ENCODE measurements around the gene CST6.
A peak's percentile ranks its signal among the peaks of the same experiment; 100 is the strongest.

The CST6 gene

GRCh38 chr11:66011785-66012303, at the start of gene CST6:
Gene CST6 (plus strand): TSS chr11:66012008. CDS start chr11:66012045, 37 bp downstream.
- TF ChIP-seq CTCF (IDR thresholded peaks at IDR 0.05; ENCODE audit: poor library complexity, severe bottlenecking) = no peak
- peaks cover 43% of the 10 kb centered on the region for H3K4me1 ChIP-seq (ENCODE audit: insufficient read depth, poor library complexity, severe bottlenecking)
- no peaks in the 10 kb centered on the region for H3K9me3 ChIP-seq (ENCODE audit: severe bottlenecking)
- no peak for DNase-seq (ENCODE audit: low spot score)
- peak within 1 kb of the TSS; percentile 75 for H3K27ac ChIP-seq (ENCODE audit: poor library complexity, severe bottlenecking)
- H3K4me3 ChIP-seq (ENCODE audit: severe bottlenecking) = no peak within 1 kb of the TSS
- no peaks in the 10 kb centered on the region for H3K36me3 ChIP-seq (ENCODE audit: low read depth)
- H3K27me3 ChIP-seq (ENCODE audit: insufficient read depth, poor library complexity, severe bottlenecking) = no peaks in the 10 kb centered on the region
- ATAC-seq (ENCODE audit: low read depth) = no peak

- ATAC-seq (ENCODE audit: low read depth) = no peak
- no peaks in the 10 kb centered on the region for H3K9me3 ChIP-seq (ENCODE audit: severe bottlenecking)
- peak overlapping the region; percentile 91 for H3K4me3 ChIP-seq (ENCODE audit: severe bottlenecking)
- H3K27me3 ChIP-seq (ENCODE audit: insufficient read depth, poor library complexity, severe bottlenecking) = no peaks in the 10 kb centered on the region
- H3K4me1 ChIP-seq (ENCODE audit: insufficient read depth, poor library complexity, severe bottlenecking) = peaks cover 6% of the 10 kb centered on the region
- H3K36me3 ChIP-seq (ENCODE audit: low read depth) = peaks cover 36% of the 10 kb centered on the region
- DNase-seq (ENCODE audit: low spot score) = no peak
- peak overlapping the region; percentile 45 for H3K27ac ChIP-seq (ENCODE audit: poor library complexity, severe bottlenecking)
- TF ChIP-seq CTCF (IDR thresholded peaks at IDR 0.05; ENCODE audit: poor library complexity, severe bottlenecking) = no peak
These were observed 49.7 kb upstream of the CST6 start for GRCh38 chr11:65962141-65962564.

GRCh38 chr11:65964906-65965305, 46.9 kb upstream of the CST6 start:
- H3K27me3 ChIP-seq (ENCODE audit: insufficient read depth, poor library complexity, severe bottlenecking) = no peaks in the 10 kb centered on the region
- no peak for TF ChIP-seq CTCF (IDR thresholded peaks at IDR 0.05; ENCODE audit: poor library complexity, severe bottlenecking)
- no peak for ATAC-seq (ENCODE audit: low read depth)
- H3K4me3 ChIP-seq (ENCODE audit: severe bottlenecking) = no peak overlapping the region
- H3K4me1 ChIP-seq (ENCODE audit: insufficient read depth, poor library complexity, severe bottlenecking) = peaks cover 6% of the 10 kb centered on the region
- no peaks in the 10 kb centered on the region for H3K9me3 ChIP-seq (ENCODE audit: severe bottlenecking)
- H3K27ac ChIP-seq (ENCODE audit: poor library complexity, severe bottlenecking) = no peak overlapping the region
- DNase-seq (ENCODE audit: low spot score) = no peak
- H3K36me3 ChIP-seq (ENCODE audit: low read depth) = peaks cover 54% of the 10 kb centered on the region

- peaks cover 59% of the 10 kb centered on the region for H3K36me3 ChIP-seq (ENCODE audit: low read depth)
- ATAC-seq (ENCODE audit: low read depth) = no peak
- no peak for TF ChIP-seq CTCF (IDR thresholded peaks at IDR 0.05; ENCODE audit: poor library complexity, severe bottlenecking)
These were observed 45.6 kb upstream of the CST6 start for GRCh38 chr11:65965986-65966762.

More at GRCh38 chr11:65965986-65966762, 45.6 kb upstream of the CST6 start:
- Histone ChIP-seq H3K27ac (ENCODE audit: poor library complexity, severe bottlenecking) (no peak overlapping the region), H3K27me3 (ENCODE audit: insufficient read depth, poor library complexity, severe bottlenecking) (no peaks in the 10 kb centered on the region), H3K4me1 (ENCODE audit: insufficient read depth, poor library complexity, severe bottlenecking) (peaks cover 6% of the 10 kb centered on the region), H3K4me3 (ENCODE audit: severe bottlenecking) (no peak overlapping the region), H3K9me3 (ENCODE audit: severe bottlenecking) (no peaks in the 10 kb centered on the region)
- DNase-seq (ENCODE audit: low spot score) = no peak
